BLaER1 treated with 17β-estradiol and CSF1 and Interleukin-3, amounts not matched to agents 10 nM and 100 nM (cell line): ENCODE measurements around the gene TM7SF3.
"Not testable (repeated sequence)": the region's sequence is repeated elsewhere in the genome, so short reads cannot be mapped to it uniquely, and the experiment has no call there.

Experiments used
- H3K27ac ChIP-seq, 11 experiments: shearing (Covaris generic); formaldehyde crosslinking; 2 replicates each; pipeline ENCODE4 v1.8.1; 2022
- H3K27me3 ChIP-seq, 11 experiments: shearing (Covaris generic); formaldehyde crosslinking; 2 replicates each; pipeline ENCODE4 v1.8.1; 2022
- H3K36me3 ChIP-seq, 11 experiments: shearing (Covaris generic); formaldehyde crosslinking; 2 replicates each; pipeline ENCODE4 v1.8.1; 2022
- H3K4me1 ChIP-seq, 10 experiments: shearing (Covaris generic); formaldehyde crosslinking; 2 replicates each; pipeline ENCODE4 v1.8.1; 2022
- H3K4me2 ChIP-seq, 11 experiments: shearing (Covaris generic); formaldehyde crosslinking; 2 replicates each; pipeline ENCODE4 v1.8.1; 2022
- H3K4me3 ChIP-seq, 10 experiments: shearing (Covaris generic); formaldehyde crosslinking; 2 replicates each; pipeline ENCODE4 v1.8.1; 2022
- H3K9ac ChIP-seq, 11 experiments: shearing (Covaris generic); formaldehyde crosslinking; 2 replicates each; pipeline ENCODE4 v1.8.1; 2022
- H3K9me3 ChIP-seq, 11 experiments: shearing (Covaris generic); formaldehyde crosslinking; replicated peaks in 1 of 11; 2 replicates each; pipeline ENCODE4 v1.8.1; 2022
- H4K20me1 ChIP-seq, 11 experiments: shearing (Covaris generic); formaldehyde crosslinking; 2 replicates each; pipeline ENCODE4 v1.8.1; 2022
- Cebpa-rat ChIP-seq, 11 experiments: shearing (Covaris generic); IDR thresholded peaks; 2 replicates each; pipeline ENCODE4 v1.8.1; 2022

TM7SF3 gene

GRCh38 chr12:26978801-26979200 lies 35.4 kb downstream of the TM7SF3 start:
- Histone ChIP-seq H3K4me1 (peaks cover 0 to 14% (median 3%) of the 10 kb centered on the region in 10 experiments; a peak in 8 of 20 replicates), H4K20me1 (no peaks in the 10 kb centered on the region), H3K27me3 (no peaks in the 10 kb centered on the region), H3K27ac (no peak overlapping the region), H3K9ac (no peak overlapping the region), H3K9me3 (no peaks in the 10 kb centered on the region), H3K36me3 (peaks cover 53 to 90% (median 79%) of the 10 kb centered on the region in 11 experiments), H3K4me2 (no peak overlapping the region), H3K4me3 (no peak overlapping the region)
- no peak for TF ChIP-seq Cebpa-rat (IDR thresholded peaks at IDR 0.05)

- TF ChIP-seq Cebpa-rat (IDR thresholded peaks at IDR 0.05): no peak
- no peaks in the 10 kb centered on the region for H4K20me1 ChIP-seq
- H3K36me3 ChIP-seq: peaks cover 46 to 91% (median 82%) of the 10 kb centered on the region in 11 experiments
- no peak overlapping the region; a peak in 1 of 22 replicates for H3K27ac ChIP-seq
- peaks cover 0 to 14% (median 3%) of the 10 kb centered on the region in 10 experiments; a peak in 8 of 20 replicates for H3K4me1 ChIP-seq
- peak overlapping the region in 3 of 11 experiments; percentile 15 to 66 (median 35); a peak in 4 of 22 replicates for H3K4me2 ChIP-seq
- no peak overlapping the region for H3K4me3 ChIP-seq
- H3K9me3 ChIP-seq: no peaks in the 10 kb centered on the region
- H3K27me3 ChIP-seq: no peaks in the 10 kb centered on the region
- H3K9ac ChIP-seq: no peak overlapping the region
These were observed 37.5 kb downstream of the TM7SF3 start for GRCh38 chr12:26976687-26977086.

GRCh38 chr12:26971963-26972362 lies 42.2 kb downstream of the TM7SF3 start:
- Histone ChIP-seq H3K27ac (no peak overlapping the region), H3K4me2 (no peak overlapping the region), H3K9ac (no peak overlapping the region), H3K27me3 (no peaks in the 10 kb centered on the region), H3K4me3 (no peak overlapping the region), H3K9me3 (no peaks in the 10 kb centered on the region), H4K20me1 (no peaks in the 10 kb centered on the region), H3K4me1 (peaks cover 0 to 10% (median 2%) of the 10 kb centered on the region in 10 experiments; a peak in 8 of 20 replicates), H3K36me3 (peaks cover 64 to 88% (median 76%) of the 10 kb centered on the region in 11 experiments)
- TF ChIP-seq Cebpa-rat (IDR thresholded peaks at IDR 0.05): no peak

- no peak overlapping the region for H3K9ac ChIP-seq
- H3K36me3 ChIP-seq: peaks cover 56 to 86% (median 72%) of the 10 kb centered on the region in 11 experiments
- no peaks in the 10 kb centered on the region for H3K4me1 ChIP-seq
- H3K4me2 ChIP-seq: no peak overlapping the region
- H3K27ac ChIP-seq: no peak overlapping the region
- TF ChIP-seq Cebpa-rat (IDR thresholded peaks at IDR 0.05): no peak
- H3K4me3 ChIP-seq: no peak overlapping the region
- H3K9me3 ChIP-seq: no peaks in the 10 kb centered on the region
- no peaks in the 10 kb centered on the region for H4K20me1 ChIP-seq
- H3K27me3 ChIP-seq: no peaks in the 10 kb centered on the region
These were observed 44.0 kb downstream of the TM7SF3 start for GRCh38 chr12:26970136-26970535.

GRCh38 chr12:26966842-26967241 lies 47.3 kb downstream of the TM7SF3 start:
- no peak for TF ChIP-seq Cebpa-rat (IDR thresholded peaks at IDR 0.05)
- H3K27ac ChIP-seq: no peak overlapping the region
- no peaks in the 10 kb centered on the region for H3K9me3 ChIP-seq
- H3K4me3 ChIP-seq: no peak overlapping the region
- no peaks in the 10 kb centered on the region for H3K4me1 ChIP-seq
- H4K20me1 ChIP-seq: no peaks in the 10 kb centered on the region
- H3K36me3 ChIP-seq: peaks cover 47 to 95% (median 69%) of the 10 kb centered on the region in 11 experiments
- H3K9ac ChIP-seq: no peak overlapping the region
- no peak overlapping the region for H3K4me2 ChIP-seq
- H3K27me3 ChIP-seq: no peaks in the 10 kb centered on the region

- no peak overlapping the region for H3K4me3 ChIP-seq
- no peak for TF ChIP-seq Cebpa-rat (IDR thresholded peaks at IDR 0.05)
- H3K36me3 ChIP-seq: peaks cover 45 to 93% (median 72%) of the 10 kb centered on the region in 11 experiments; a peak in 21 of 22 replicates
These were observed 50.8 kb downstream of the TM7SF3 start for GRCh38 chr12:26963413-26963812.

GRCh38 chr12:26961803-26962202 lies 52.4 kb downstream of the TM7SF3 start:
- Histone ChIP-seq H3K4me2 (no peak overlapping the region), H3K9me3 (no peaks in the 10 kb centered on the region), H3K9ac (no peak overlapping the region), H3K4me3 (no peak overlapping the region), H3K27ac (no peak overlapping the region), H3K36me3 (peaks cover 46 to 95% (median 76%) of the 10 kb centered on the region in 11 experiments), H4K20me1 (no peaks in the 10 kb centered on the region), H3K27me3 (no peaks in the 10 kb centered on the region), H3K4me1 (no peaks in the 10 kb centered on the region)
- no peak for TF ChIP-seq Cebpa-rat (IDR thresholded peaks at IDR 0.05)

More at GRCh38 chr12:26963413-26963812, 50.8 kb downstream of the TM7SF3 start:
- Histone ChIP-seq H4K20me1 (no peaks in the 10 kb centered on the region), H3K9ac (no peak overlapping the region), H3K27me3 (no peaks in the 10 kb centered on the region), H3K27ac (no peak overlapping the region), H3K4me1 (no peaks in the 10 kb centered on the region), H3K9me3 (no peaks in the 10 kb centered on the region), H3K4me2 (no peak overlapping the region)

GRCh38 chr12:26961391-26961790 lies 52.8 kb downstream of the TM7SF3 start:
- not testable (repeated sequence) for H3K27ac ChIP-seq

GRCh38 chr12:26954027-26954426 lies 60.2 kb downstream of the TM7SF3 start:
- Histone ChIP-seq H3K9me3 (peaks cover 5 to 22% (median 8%) of the 10 kb centered on the region in 11 experiments), H3K36me3 (peaks cover 35 to 64% (median 45%) of the 10 kb centered on the region in 11 experiments), H3K9ac (peak overlapping the region in 2 of 11 experiments; percentile 44 to 66; a peak in 2 of 22 replicates), H3K27ac (peak overlapping the region in 3 of 11 experiments; percentile 48 to 83 (median 78); a peak in 5 of 22 replicates), H3K27me3 (no peaks in the 10 kb centered on the region), H3K4me3 (no peak overlapping the region), H3K4me2 (peak overlapping the region in 3 of 11 experiments; percentile 40 to 69 (median 67); a peak in 5 of 22 replicates), H4K20me1 (peaks cover 0 to 50% (median 6%) of the 10 kb centered on the region in 11 experiments; a peak in 9 of 22 replicates), H3K4me1 (peaks cover 0 to 40% (median 0%) of the 10 kb centered on the region in 10 experiments; a peak in 6 of 20 replicates)
- no peak for TF ChIP-seq Cebpa-rat (IDR thresholded peaks at IDR 0.05)

More at GRCh38 chr12:26961391-26961790, 52.8 kb downstream of the TM7SF3 start:
- H3K9me3 ChIP-seq, H4K20me1 ChIP-seq, H3K4me2 ChIP-seq, H3K27me3 ChIP-seq, H3K9ac ChIP-seq, H3K4me3 ChIP-seq, H3K4me1 ChIP-seq: not testable (repeated sequence)
- peaks cover 46 to 95% (median 76%) of the 10 kb centered on the region in 11 experiments for H3K36me3 ChIP-seq

GRCh38 chr12:26953447-26953846 lies 60.7 kb downstream of the TM7SF3 start:
- peak overlapping the region in 3 of 11 experiments; percentile 40 to 69 (median 67); a peak in 5 of 22 replicates for H3K4me2 ChIP-seq
- TF ChIP-seq Cebpa-rat (IDR thresholded peaks at IDR 0.05): no peak

More at GRCh38 chr12:26953447-26953846, 60.7 kb downstream of the TM7SF3 start:
- peaks cover 41 to 66% (median 48%) of the 10 kb centered on the region in 11 experiments for H3K36me3 ChIP-seq
- peak overlapping the region in 3 of 11 experiments; percentile 48 to 83 (median 78); a peak in 5 of 22 replicates for H3K27ac ChIP-seq
- peaks cover 11 to 28% (median 14%) of the 10 kb centered on the region in 11 experiments for H3K9me3 ChIP-seq
- H3K9ac ChIP-seq: peak overlapping the region in 3 of 11 experiments; percentile 13 to 74 (median 66); a peak in 4 of 22 replicates
- H3K4me1 ChIP-seq: peaks cover 0 to 40% (median 0%) of the 10 kb centered on the region in 10 experiments; a peak in 6 of 20 replicates
- H3K27me3 ChIP-seq: no peaks in the 10 kb centered on the region
- no peak overlapping the region for H3K4me3 ChIP-seq
- peaks cover 0 to 55% (median 6%) of the 10 kb centered on the region in 11 experiments; a peak in 10 of 22 replicates for H4K20me1 ChIP-seq
